H9 (cell line): ENCODE data around the gene CRAMP1. TPM values are rescaled to one million over a fixed set of nuclear protein-coding genes. Genes with fewer than 3 reads are reported as not detected.

Experiments used
- DNase-seq: peaks from one replicate; pipeline ENCODE4 v3.0.0-alpha.2; 2017
- H2AFZ ChIP-seq: one replicate; pipeline ENCODE4 v1.6.1; 2013; ENCODE audit warnings: mild to moderate bottlenecking, low read length, control low read depth, moderate library complexity
- H2AK5ac ChIP-seq: 2 replicates; pipeline ENCODE4 v1.6.1; 2013; ENCODE audit warnings: low read length, control low read depth, mixed read lengths; ENCODE audit not compliant: insufficient read length
- H2BK120ac ChIP-seq: one replicate; pipeline ENCODE4 v1.6.1; 2013; ENCODE audit warnings: low read depth, mild to moderate bottlenecking, low read length, control low read depth, inconsistent platforms; ENCODE audit not compliant: poor library complexity, severe bottlenecking
- H2BK12ac ChIP-seq: 2 replicates; pipeline ENCODE4 v1.6.1; 2013; ENCODE audit warnings: low read length, control low read depth, mixed read lengths, low read depth; ENCODE audit not compliant: insufficient read length
- H2BK15ac ChIP-seq: 2 replicates; pipeline ENCODE4 v1.6.1; 2013; ENCODE audit warnings: low read depth, low read length, control low read depth
- H2BK20ac ChIP-seq: one replicate; pipeline ENCODE4 v1.6.1; 2013; ENCODE audit warnings: low read depth, mild to moderate bottlenecking, low read length, control low read depth, inconsistent platforms; ENCODE audit not compliant: poor library complexity, severe bottlenecking
- H2BK5ac ChIP-seq: 2 replicates; pipeline ENCODE4 v1.6.1; 2013; ENCODE audit warnings: low read length, control low read depth, mixed read lengths; ENCODE audit not compliant: insufficient read length
- H3K14ac ChIP-seq: 2 replicates; pipeline ENCODE4 v1.6.1; 2013; ENCODE audit warnings: low read length, control low read depth; ENCODE audit not compliant: insufficient read depth
- H3K18ac ChIP-seq: 2 replicates; pipeline ENCODE4 v1.6.1; 2013; ENCODE audit warnings: low read depth, mild to moderate bottlenecking, mixed read lengths, low read length, control low read depth; ENCODE audit not compliant: insufficient read length
- H3K23ac ChIP-seq: 2 replicates; pipeline ENCODE4 v1.6.1; 2013; ENCODE audit warnings: low read length, control low read depth, mixed read lengths, low read depth; ENCODE audit not compliant: insufficient read length
- H3K23me2 ChIP-seq: 2 replicates; pipeline ENCODE4 v1.6.1; 2013; ENCODE audit warnings: low read depth, mild to moderate bottlenecking, mixed read lengths, low read length, control low read depth; ENCODE audit not compliant: insufficient read length, poor library complexity, severe bottlenecking
- H3K27ac ChIP-seq: 2 replicates; pipeline ENCODE4 v1.5.1; 2013; ENCODE audit warnings: low read length, control low read depth, mixed read lengths, low read depth; ENCODE audit not compliant: insufficient read length
- H3K27me3 ChIP-seq: 2 replicates; pipeline ENCODE4 v1.6.1; 2013; ENCODE audit warnings: low read length, control low read depth, inconsistent platforms; ENCODE audit not compliant: insufficient read depth
- H3K4ac ChIP-seq: 2 replicates; pipeline ENCODE4 v1.6.1; 2013; ENCODE audit warnings: low read depth, mild to moderate bottlenecking, control low read depth, inconsistent platforms, low read length, moderate library complexity
- H3K4me1 ChIP-seq: 2 replicates; pipeline ENCODE4 v1.6.1; 2013; ENCODE audit warnings: low read length, control low read depth, inconsistent platforms; ENCODE audit not compliant: insufficient read depth
- H3K4me2 ChIP-seq: 2 replicates; pipeline ENCODE4 v1.6.1; 2013; ENCODE audit warnings: low read length, control low read depth, mixed read lengths; ENCODE audit not compliant: insufficient read length, insufficient read depth
- H3K56ac ChIP-seq: 2 replicates; pipeline ENCODE4 v1.6.1; 2013; ENCODE audit warnings: low read depth, mild to moderate bottlenecking, mixed read lengths, low read length, control low read depth; ENCODE audit not compliant: insufficient read length
- H3K79me1 ChIP-seq: 2 replicates; pipeline ENCODE4 v1.6.1; 2013; ENCODE audit warnings: low read depth, mild to moderate bottlenecking, moderate library complexity, low read length, control low read depth, inconsistent platforms; ENCODE audit not compliant: insufficient read depth, poor library complexity, severe bottlenecking
- H3K79me2 ChIP-seq: 2 replicates; pipeline ENCODE4 v1.6.1; 2013; ENCODE audit warnings: low read length, control low read depth, inconsistent platforms; ENCODE audit not compliant: insufficient read depth
- H3K9ac ChIP-seq: 2 replicates; pipeline ENCODE4 v1.6.1; 2013; ENCODE audit warnings: low read length, control low read depth, mixed read lengths; ENCODE audit not compliant: insufficient read length; ENCODE audit errors: extremely low read depth
- H3K9me3 ChIP-seq: one replicate; pipeline ENCODE4 v1.6.1; 2013; ENCODE audit warnings: low read depth, low read length, inconsistent platforms; ENCODE audit not compliant: control insufficient read depth
- H3T11ph ChIP-seq: one replicate; pipeline ENCODE4 v1.6.1; 2013; ENCODE audit warnings: mild to moderate bottlenecking, low read length, control low read depth, inconsistent platforms
- H4K20me1 ChIP-seq: one replicate; pipeline ENCODE4 v1.6.1; 2013; ENCODE audit not compliant: control insufficient read depth, insufficient read length, insufficient read depth
- H4K5ac ChIP-seq: 2 replicates; pipeline ENCODE4 v1.6.1; 2013; ENCODE audit warnings: low read depth, mild to moderate bottlenecking, mixed read lengths, low read length, control low read depth; ENCODE audit not compliant: insufficient read length
- H4K8ac ChIP-seq: replicated peaks from 2 replicates; pipeline ENCODE4 v1.6.1; 2013; ENCODE audit warnings: low read length, control low read depth, mixed read lengths, low read depth; ENCODE audit not compliant: insufficient read length
- H4K91ac ChIP-seq: 2 replicates; pipeline ENCODE4 v1.6.1; 2013; ENCODE audit warnings: low read depth, mild to moderate bottlenecking, moderate library complexity, mixed read lengths, low read length, control low read depth; ENCODE audit not compliant: insufficient read length
- H3K27ac Mint-ChIP-seq, 3 experiments: 2 replicates in 2 of 3; 3 replicates in 1 of 3; pipeline ENCODE4 v1.8.0; 2020 to 2021; ENCODE audit warnings: mixed read lengths in 3 of 3, mild to moderate bottlenecking in 1 of 3, moderate library complexity in 1 of 3
- H3K27me3 Mint-ChIP-seq: 2 replicates; pipeline ENCODE4 v1.8.0; 2021; ENCODE audit warnings: low read depth, mild to moderate bottlenecking, moderate library complexity, mixed read lengths
- H3K36me3 Mint-ChIP-seq, 3 experiments: 2 replicates in 2 of 3; 3 replicates in 1 of 3; pipeline ENCODE4 v1.8.0; 2020 to 2021; ENCODE audit warnings: low read depth in 3 of 3, mixed read lengths in 3 of 3; ENCODE audit not compliant: insufficient read depth in 1 of 3
- H3K4me1 Mint-ChIP-seq, 2 experiments: 2 replicates each; pipeline ENCODE4 v1.8.0; 2020; ENCODE audit warnings: mixed read lengths in 2 of 2
- H3K4me3 Mint-ChIP-seq, 2 experiments: 2 replicates in 1 of 2; 3 replicates in 1 of 2; pipeline ENCODE4 v1.8.0; 2020 to 2021; ENCODE audit warnings: mild to moderate bottlenecking in 2 of 2, mixed read lengths in 2 of 2, moderate library complexity in 1 of 2
- H3K9me3 Mint-ChIP-seq, 2 experiments: 2 replicates in 1 of 2; 3 replicates in 1 of 2; pipeline ENCODE4 v1.8.0; 2020; ENCODE audit warnings: mild to moderate bottlenecking in 2 of 2, mixed read lengths in 2 of 2, moderate library complexity in 1 of 2
- WGBS: extraction: QIAGEN DNeasy Blood & Tissue Kit; methylation state at CpG from one replicate; pipeline ENCODE4 v1.1.7; 2013; ENCODE audit warnings: missing lambda C conversion rate, low lambda C conversion rate, mixed read lengths; ENCODE audit not compliant: insufficient read length; ENCODE audit errors: extremely low coverage; 5-methylcytosine and 5-hydroxymethylcytosine counted together
- total RNA-seq: library from RNA; stranded (reverse); gene quantifications from 2 replicates; pipeline ENCODE4 v1.2.1, GENCODE V29; 2021
- TF ChIP-seq, protein P1 (sequence below): fragments of 200-600 bp; sonication (generic); conservative IDR thresholded peaks from 3 replicates; pipeline ENCODE4 v1.8.0; 2021; ENCODE audit warnings: antibody characterized with exemption, mild to moderate bottlenecking

The CRAMP1 gene
- total RNA-seq, 1 experiment from 2014 or later: 46.2 TPM

DNA sequence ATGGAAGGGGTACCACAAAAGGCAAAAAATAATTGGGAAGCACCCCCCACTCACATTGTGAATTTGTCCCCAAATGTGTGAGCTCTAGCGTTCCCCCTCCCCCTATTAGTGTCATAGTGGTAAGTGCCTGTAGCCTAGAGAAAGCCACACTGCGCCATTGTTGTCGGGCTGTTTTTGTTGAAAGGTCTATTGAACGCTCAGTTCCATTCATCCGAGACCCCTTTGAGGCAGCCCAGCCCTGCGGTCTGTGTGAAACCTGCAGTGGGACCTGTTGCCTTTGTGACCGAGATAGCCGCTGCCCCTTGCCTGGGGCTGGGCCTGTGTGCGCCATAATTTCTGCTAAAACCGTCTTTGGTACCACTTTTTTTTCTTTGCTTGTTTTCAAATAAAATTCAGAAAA is 68.9 kb downstream of the CRAMP1 start:
- peaks cover 6% of the 10 kb centered on the region for H3K23me2 ChIP-seq
- DNase-seq: no peak
- H3T11ph ChIP-seq: no peak overlapping the region
- Mint-ChIP-seq H3K9me3 (no peaks in the 10 kb centered on the region), H3K36me3 (peaks cover 13 to 58% (median 42%) of the 10 kb centered on the region in 3 experiments; a peak in 6 of 7 replicates), H3K27me3 (no peaks in the 10 kb centered on the region; the same call in 1 of the 2 replicates), H3K27ac (peak overlapping the region; percentile 36 to 65 (median 42); a peak in 3 of 7 replicates), H3K4me3 (peak overlapping the region; percentile 36 to 99; a peak in 1 of 5 replicates), H3K4me1 (peaks cover 29 to 31% of the 10 kb centered on the region in 2 experiments)
- no peak overlapping the region for H3K4ac ChIP-seq
- no peak overlapping the region for H3K18ac ChIP-seq
- H4K5ac ChIP-seq: no peak overlapping the region
- H2BK5ac ChIP-seq: no peak overlapping the region
- no peak overlapping the region for H3K4me2 ChIP-seq
- H2BK120ac ChIP-seq: no peak overlapping the region
- no peak overlapping the region for H2BK20ac ChIP-seq
- H2BK15ac ChIP-seq: no peak overlapping the region
- no peak overlapping the region for H2AK5ac ChIP-seq
- H3K9ac ChIP-seq: no peak overlapping the region
- H4K91ac ChIP-seq: no peak overlapping the region
- no peak overlapping the region for H3K23ac ChIP-seq
- no peaks in the 10 kb centered on the region for H3K27me3 ChIP-seq
- H3K56ac ChIP-seq: no peak overlapping the region
- H2BK12ac ChIP-seq: no peak overlapping the region
- H3K14ac ChIP-seq: no peak overlapping the region
- WGBS: no CpG with 5 or more reads among the region's 10 CpGs
- H3K79me2 ChIP-seq: peaks cover 57% of the 10 kb centered on the region
- H2AFZ ChIP-seq: no peak overlapping the region
- no peak overlapping the region for H4K8ac ChIP-seq
- H3K79me1 ChIP-seq: peaks cover 3% of the 10 kb centered on the region
- H3K9me3 ChIP-seq: no peaks in the 10 kb centered on the region
- no peaks in the 10 kb centered on the region for H3K4me1 ChIP-seq
- TF ChIP-seq, protein P1, sequence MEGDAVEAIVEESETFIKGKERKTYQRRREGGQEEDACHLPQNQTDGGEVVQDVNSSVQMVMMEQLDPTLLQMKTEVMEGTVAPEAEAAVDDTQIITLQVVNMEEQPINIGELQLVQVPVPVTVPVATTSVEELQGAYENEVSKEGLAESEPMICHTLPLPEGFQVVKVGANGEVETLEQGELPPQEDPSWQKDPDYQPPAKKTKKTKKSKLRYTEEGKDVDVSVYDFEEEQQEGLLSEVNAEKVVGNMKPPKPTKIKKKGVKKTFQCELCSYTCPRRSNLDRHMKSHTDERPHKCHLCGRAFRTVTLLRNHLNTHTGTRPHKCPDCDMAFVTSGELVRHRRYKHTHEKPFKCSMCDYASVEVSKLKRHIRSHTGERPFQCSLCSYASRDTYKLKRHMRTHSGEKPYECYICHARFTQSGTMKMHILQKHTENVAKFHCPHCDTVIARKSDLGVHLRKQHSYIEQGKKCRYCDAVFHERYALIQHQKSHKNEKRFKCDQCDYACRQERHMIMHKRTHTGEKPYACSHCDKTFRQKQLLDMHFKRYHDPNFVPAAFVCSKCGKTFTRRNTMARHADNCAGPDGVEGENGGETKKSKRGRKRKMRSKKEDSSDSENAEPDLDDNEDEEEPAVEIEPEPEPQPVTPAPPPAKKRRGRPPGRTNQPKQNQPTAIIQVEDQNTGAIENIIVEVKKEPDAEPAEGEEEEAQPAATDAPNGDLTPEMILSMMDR: no peak
- H3K27ac ChIP-seq: no peak overlapping the region
- peaks cover 4% of the 10 kb centered on the region for H4K20me1 ChIP-seq
